ENCODE data around the gene MRTFA.

DNA sequence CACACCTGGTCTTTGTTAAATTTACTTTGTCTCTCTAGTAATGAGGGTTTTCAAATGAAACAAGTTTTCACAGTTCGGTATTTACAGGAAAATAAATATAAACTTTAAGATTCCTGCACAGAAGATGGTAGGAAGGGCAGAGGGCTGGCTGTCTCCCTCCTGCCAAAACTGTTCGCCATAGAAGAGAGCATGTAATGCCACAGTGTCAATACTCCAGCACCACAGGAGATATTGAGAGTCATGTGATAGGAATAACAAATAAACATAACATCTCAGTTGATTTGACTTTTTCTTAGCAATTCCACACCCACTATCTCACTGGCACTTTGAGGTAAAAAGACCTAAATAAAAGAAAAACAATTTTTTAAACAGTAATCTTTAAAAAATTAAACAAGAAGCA, 100.9 kb downstream of the MRTFA start:
- TF ChIP-seq POLR2AphosphoS5 (IDR thresholded peaks at IDR 0.05; ENCODE audit: low read depth, low read length), result no peak
- no peak for TF ChIP-seq TAF1 (IDR thresholded peaks at IDR 0.05; ENCODE audit: borderline replicate concordance, low read depth, low read length)
